WTC11 (cell line): ENCODE measurements around the gene ZNF99.

Source experiments
- ZNF416 ChIP-seq: fragments of 250-450 bp; sonication (Bioruptor Pico); IDR thresholded peaks from 2 replicates; pipeline ENCODE4 v1.9.0; 2021; ENCODE audit warnings: mild to moderate bottlenecking, inconsistent platforms
- TF ChIP-seq, protein P1 (sequence below): sonication (generic); formaldehyde crosslinking; IDR thresholded peaks from 2 replicates; pipeline ENCODE4 v1.8.1; 2022; ENCODE audit warnings: mild to moderate bottlenecking, moderate library complexity, missing genetic modification reagents

DNA sequence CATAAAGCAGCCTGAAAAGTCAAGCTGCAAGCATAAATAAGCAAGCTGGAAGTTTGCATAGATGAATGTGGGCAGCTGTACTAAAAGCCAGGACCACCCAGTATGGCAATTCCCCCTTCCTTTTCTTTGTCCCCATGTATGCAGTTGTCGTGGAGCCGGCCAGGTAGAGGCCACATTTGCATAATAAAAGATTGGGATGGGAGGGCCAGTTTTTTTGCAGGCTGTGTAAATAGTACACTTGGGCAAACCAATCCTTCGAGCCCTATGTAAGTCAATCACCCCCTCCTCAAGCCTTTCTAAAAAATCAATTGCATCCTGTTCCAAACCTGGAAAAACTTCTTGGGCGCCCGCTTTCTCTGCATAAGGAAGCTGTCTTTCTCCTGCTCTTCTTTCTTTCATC is 13.1 kb upstream of the ZNF99 start:
- no peak for TF ChIP-seq ZNF416 (CRISPR knock-in tag)
- TF ChIP-seq, protein P1, sequence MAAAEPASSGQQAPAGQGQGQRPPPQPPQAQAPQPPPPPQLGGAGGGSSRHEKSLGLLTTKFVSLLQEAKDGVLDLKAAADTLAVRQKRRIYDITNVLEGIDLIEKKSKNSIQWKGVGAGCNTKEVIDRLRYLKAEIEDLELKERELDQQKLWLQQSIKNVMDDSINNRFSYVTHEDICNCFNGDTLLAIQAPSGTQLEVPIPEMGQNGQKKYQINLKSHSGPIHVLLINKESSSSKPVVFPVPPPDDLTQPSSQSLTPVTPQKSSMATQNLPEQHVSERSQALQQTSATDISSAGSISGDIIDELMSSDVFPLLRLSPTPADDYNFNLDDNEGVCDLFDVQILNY = no peak
